Loucy (cell line): ENCODE data around the gene FPGS.

Source experiments
- CTCF ChIP-seq: fragments of 200-600 bp; sonication (generic); conservative IDR thresholded peaks from 2 replicates; pipeline ENCODE4 v1.5.1; 2014; ENCODE audit warnings: mild to moderate bottlenecking, antibody characterized with exemption, low read length
- EZH2phosphoT487 ChIP-seq: fragments of 200-600 bp; IDR thresholded peaks from 2 replicates; pipeline ENCODE4 v1.6.1; 2018; ENCODE audit warnings: antibody characterized with exemption, mild to moderate bottlenecking, moderate library complexity, borderline replicate concordance

GRCh38 chr9:127767410-127767809, 35.3 kb upstream of the FPGS start:
- no peak for TF ChIP-seq CTCF
- TF ChIP-seq EZH2phosphoT487, result no peak
